Ishikawa (cell line): ENCODE results near the gene RBM24.

Experiments used
- CEBPB ChIP-seq: IDR thresholded peaks from 2 replicates; pipeline ENCODE4 v1.6.1; 2012
- CREB1 ChIP-seq: IDR thresholded peaks from 2 replicates; pipeline ENCODE4 v1.6.1; 2012; ENCODE audit warnings: low read depth
- EP300 ChIP-seq: IDR thresholded peaks from 2 replicates; pipeline ENCODE4 v1.6.1; 2012; ENCODE audit warnings: borderline replicate concordance
- RAD21 ChIP-seq: IDR thresholded peaks from 2 replicates; pipeline ENCODE4 v1.6.1; 2012; ENCODE audit warnings: low read depth
- TAF1 ChIP-seq: IDR thresholded peaks from 2 replicates; pipeline ENCODE4 v1.6.1; 2012; ENCODE audit warnings: low read depth, mild to moderate bottlenecking
- TF ChIP-seq, protein P1 (sequence below): IDR thresholded peaks from 2 replicates; pipeline ENCODE4 v1.6.1; 2012
- TF ChIP-seq, protein P2 (sequence below): IDR thresholded peaks from 2 replicates; pipeline ENCODE4 v1.6.1; 2012
- TF ChIP-seq, protein P3 (sequence below): IDR thresholded peaks from 2 replicates; pipeline ENCODE4 v1.6.1; 2012; ENCODE audit warnings: low read depth, mild to moderate bottlenecking

DNA sequence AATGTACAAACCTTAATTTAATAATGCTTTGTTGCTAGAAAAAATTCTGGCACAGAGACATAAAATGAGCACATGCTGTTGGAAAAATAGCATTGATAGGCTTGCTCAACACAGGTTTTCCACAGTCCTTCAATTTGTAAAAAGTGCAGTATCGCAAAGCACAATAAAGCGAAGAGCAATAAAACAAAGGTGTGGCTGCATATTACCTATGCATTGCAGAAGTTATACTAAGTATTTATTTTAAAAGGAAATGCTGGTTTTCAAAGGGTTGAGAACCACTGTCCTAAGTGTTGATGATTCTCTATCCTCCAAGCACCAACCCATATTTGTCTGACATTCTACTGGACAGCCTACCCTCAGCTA is 58.1 kb downstream of the RBM24 start:
- no peak for TF ChIP-seq EP300
- no peak for TF ChIP-seq TAF1
- TF ChIP-seq, protein P1, sequence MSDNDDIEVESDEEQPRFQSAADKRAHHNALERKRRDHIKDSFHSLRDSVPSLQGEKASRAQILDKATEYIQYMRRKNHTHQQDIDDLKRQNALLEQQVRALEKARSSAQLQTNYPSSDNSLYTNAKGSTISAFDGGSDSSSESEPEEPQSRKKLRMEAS = no peak
- TF ChIP-seq CEBPB = no peak
- TF ChIP-seq, protein P2, sequence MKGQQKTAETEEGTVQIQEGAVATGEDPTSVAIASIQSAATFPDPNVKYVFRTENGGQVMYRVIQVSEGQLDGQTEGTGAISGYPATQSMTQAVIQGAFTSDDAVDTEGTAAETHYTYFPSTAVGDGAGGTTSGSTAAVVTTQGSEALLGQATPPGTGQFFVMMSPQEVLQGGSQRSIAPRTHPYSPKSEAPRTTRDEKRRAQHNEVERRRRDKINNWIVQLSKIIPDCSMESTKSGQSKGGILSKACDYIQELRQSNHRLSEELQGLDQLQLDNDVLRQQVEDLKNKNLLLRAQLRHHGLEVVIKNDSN = no peak
- TF ChIP-seq CREB1 = no peak
- no peak for TF ChIP-seq RAD21
- TF ChIP-seq, protein P3, sequence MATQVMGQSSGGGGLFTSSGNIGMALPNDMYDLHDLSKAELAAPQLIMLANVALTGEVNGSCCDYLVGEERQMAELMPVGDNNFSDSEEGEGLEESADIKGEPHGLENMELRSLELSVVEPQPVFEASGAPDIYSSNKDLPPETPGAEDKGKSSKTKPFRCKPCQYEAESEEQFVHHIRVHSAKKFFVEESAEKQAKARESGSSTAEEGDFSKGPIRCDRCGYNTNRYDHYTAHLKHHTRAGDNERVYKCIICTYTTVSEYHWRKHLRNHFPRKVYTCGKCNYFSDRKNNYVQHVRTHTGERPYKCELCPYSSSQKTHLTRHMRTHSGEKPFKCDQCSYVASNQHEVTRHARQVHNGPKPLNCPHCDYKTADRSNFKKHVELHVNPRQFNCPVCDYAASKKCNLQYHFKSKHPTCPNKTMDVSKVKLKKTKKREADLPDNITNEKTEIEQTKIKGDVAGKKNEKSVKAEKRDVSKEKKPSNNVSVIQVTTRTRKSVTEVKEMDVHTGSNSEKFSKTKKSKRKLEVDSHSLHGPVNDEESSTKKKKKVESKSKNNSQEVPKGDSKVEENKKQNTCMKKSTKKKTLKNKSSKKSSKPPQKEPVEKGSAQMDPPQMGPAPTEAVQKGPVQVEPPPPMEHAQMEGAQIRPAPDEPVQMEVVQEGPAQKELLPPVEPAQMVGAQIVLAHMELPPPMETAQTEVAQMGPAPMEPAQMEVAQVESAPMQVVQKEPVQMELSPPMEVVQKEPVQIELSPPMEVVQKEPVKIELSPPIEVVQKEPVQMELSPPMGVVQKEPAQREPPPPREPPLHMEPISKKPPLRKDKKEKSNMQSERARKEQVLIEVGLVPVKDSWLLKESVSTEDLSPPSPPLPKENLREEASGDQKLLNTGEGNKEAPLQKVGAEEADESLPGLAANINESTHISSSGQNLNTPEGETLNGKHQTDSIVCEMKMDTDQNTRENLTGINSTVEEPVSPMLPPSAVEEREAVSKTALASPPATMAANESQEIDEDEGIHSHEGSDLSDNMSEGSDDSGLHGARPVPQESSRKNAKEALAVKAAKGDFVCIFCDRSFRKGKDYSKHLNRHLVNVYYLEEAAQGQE = no peak
